NCI-H226 (cell line): Measurements from ENCODE around the gene ZMYM2.
"Not testable (repeated sequence)": the region's sequence is repeated elsewhere in the genome, so short reads cannot be mapped to it uniquely, and the experiment has no call there.

Experiments
- DNase-seq: peaks from one replicate; pipeline ENCODE4 v3.0.0-alpha.2; 2015

The ZMYM2 gene

GRCh38 chr13:19958155-19959111 lies at the start of gene ZMYM2:
TSS of gene ZMYM2 (plus strand) at chr13:19958727. CDS start at chr13:19993073, 34,346 bp downstream.
- peak; percentile 69 for DNase-seq

- DNase-seq = peak; percentile 49
Measured at GRCh38 chr13:19910336-19911072, 48.0 kb upstream of the ZMYM2 start.

DNA sequence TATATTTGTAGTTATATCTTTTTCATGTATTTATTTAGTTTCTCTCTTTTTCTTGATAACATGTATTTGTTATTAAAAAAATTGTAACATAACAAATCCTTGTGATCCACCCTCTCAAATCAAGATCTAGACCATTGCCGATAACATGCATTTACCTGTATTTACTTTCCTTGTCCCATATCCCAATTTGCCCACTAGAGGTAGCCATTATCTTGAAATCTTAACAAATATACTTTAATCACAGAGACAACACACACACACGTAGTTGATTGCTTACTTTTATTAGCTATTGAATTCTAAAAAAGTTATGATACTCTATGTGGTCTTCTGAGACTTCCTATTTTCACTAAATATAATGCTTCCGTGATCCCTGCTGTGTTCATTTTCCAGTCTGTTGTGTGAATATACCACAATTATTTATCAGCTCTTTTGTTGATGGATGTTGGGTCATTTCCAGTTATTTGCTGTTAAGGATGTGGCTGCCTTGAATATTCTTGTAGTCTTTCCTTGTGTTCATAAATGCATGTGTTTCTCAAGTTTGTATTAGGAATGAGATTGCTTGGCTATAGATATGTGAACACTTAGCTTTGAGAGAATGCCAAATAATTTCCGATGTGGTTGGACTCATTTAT lies 31.3 kb upstream of the ZMYM2 start:
- DNase-seq = no peak

DNA sequence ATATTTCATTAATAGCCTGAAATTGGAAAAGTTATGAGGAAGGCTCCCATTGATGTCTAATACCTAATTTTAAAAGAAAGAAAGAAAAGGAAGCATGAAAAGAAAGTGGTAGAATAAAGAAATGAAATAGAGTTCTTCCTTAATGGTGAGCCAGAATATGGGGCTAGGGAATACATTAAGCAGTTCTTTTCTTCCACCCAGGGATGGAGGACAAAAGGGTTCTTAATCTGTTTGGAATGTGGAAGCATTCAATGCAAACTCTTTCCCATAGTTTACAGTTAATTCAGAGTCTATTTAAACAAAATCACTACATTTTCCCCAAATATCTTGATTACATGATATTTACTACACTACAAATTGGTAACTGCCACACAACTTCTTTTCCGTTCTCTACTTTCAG lies 18.4 kb upstream of the ZMYM2 start:
- no peak for DNase-seq

GRCh38 chr13:19950374-19950773 lies 8.2 kb upstream of the ZMYM2 start:
- no peak for DNase-seq

DNA sequence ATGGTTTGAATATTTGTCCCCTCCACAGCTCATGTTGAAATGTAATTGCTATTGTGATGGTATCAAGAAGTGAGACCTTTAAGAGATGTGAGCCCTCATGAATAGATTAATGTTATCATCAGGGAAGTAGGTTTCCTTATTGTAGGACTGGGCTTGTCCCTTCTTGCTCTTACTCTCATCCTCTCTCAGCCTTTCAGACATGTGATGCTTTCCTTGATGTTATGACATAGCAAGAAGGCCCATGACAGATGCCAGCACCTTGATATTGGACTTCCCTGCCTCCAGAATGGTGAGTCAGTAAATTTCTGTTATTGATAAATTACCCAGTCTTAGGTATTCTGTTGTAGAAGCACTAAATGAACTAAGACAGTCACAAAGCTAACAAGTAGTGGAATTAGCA lies 5.7 kb upstream of the ZMYM2 start:
- DNase-seq = no peak

GRCh38 chr13:19955873-19956559 lies 2.5 kb upstream of the ZMYM2 start:
- DNase-seq = no peak

- DNase-seq = peak; percentile 24
Measured at GRCh38 chr13:19957320-19958154, 990 bp upstream of the ZMYM2 start.

GRCh38 chr13:19959141-19959830 lies 759 bp downstream of the ZMYM2 start:
- DNase-seq = peak; percentile 3

DNA sequence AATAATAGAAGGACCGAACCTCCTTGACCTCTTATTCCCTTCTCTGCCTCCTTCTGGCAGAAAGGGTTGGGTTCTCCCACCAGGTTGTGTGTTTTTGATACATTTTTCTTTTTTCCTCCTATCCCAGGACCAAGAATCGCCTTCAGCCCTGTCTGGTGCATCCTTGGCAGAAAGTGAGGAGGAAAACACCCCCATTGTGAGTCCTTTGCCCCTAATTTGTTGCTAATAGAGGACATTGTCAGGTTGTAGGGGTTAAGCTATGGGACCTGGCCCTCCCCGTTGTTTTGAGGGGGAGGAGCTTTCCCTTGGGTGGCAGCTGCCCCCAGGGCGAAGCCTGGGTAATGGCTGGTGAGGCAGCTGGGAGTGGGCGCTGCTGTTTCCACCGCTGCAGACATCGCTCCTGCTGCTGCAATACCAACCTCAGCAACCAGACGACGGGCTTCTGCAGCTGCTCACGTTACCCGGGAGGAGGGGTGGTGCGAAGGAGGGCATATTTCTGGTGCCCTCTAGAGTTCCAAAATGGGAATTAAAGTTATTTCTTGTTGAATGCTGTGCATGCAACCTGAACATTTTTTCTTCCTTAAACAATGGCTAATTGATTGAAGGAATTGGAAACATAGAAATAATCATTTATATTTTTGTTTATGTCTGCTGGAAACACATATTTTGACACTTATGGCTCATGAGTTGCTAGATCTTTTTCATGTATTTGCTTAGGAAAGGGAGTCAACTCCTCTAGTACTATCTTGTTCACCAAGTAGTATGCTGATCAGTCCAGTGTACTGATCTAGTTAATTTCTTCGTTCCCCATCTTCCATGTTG lies 1.5 kb downstream of the ZMYM2 start:
- peak; percentile 61 for DNase-seq

DNA sequence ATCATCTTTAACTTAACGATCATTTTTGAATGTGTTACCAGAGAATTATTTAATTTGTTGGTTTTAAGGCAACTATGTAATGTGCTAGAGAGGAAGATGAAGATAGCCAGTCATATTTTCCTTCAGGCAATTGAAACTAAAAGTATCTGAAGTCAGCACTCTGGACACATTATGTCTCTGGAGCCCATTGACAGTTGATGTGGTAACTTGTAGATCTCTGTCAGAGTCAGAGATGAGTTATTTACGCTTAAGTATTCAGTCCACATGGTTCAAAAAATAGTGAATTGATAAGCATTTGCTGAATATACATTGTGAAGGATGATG lies 2.1 kb downstream of the ZMYM2 start:
- DNase-seq = no peak

DNA sequence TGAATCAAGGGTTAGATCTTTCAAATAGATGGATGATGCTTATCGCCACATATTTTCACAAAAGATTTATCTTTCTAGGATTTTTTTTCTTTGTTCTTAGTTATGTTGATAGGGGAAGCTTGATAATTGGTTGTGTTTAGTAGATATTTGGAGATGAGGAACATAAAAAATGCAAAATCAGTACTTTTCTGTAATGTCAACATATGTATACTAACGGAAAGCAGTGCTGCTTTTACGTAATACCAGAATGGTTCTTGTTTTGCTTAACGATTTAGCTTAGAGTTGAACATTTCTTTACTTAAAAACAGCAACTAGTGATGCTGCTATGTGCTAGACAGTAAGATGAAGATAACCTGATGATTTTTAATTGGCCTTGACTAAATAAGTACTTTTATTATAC lies 3.0 kb downstream of the ZMYM2 start:
- DNase-seq = no peak

GRCh38 chr13:19961924-19962323 lies 3.4 kb downstream of the ZMYM2 start:
- DNase-seq = no peak

DNA sequence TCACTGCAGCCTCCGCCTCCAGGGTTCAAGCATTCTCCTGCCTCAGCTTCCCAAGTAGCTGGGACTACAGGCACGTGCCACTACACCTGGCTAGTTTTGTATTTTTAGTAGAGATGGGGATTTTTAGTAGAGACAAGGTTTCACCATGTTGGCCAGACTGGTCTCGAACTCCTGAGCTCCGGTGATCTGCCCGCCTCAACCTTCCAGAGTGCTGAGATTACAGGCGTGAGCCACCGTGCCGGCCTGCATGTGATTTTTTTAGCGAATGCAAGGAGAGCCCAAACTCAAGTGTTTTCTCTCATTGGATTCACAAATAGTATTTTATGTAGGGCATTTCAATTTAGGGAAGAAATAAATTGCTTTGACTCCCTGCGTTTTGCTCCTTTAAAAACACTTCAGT lies 4.4 kb downstream of the ZMYM2 start:
- DNase-seq = no peak

DNA sequence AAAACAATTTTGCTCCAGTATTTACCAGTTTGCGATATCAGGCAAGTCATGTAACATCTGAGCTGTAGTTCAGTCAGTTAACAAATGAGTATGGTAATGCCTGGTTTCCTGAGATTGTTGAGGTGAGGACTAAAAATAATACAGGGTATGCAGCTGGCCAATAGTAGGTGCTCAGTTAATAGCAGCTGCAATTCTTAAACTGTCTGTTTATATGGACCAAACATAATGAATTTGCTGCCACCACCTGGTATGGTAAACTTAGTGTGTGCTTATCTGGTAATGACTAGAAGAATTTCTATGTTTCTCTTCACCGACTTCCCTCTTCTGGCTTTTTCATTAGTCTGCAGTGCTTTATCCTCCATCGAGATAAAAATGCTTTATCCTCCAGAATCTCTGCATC lies 9.1 kb downstream of the ZMYM2 start:
- no peak for DNase-seq

GRCh38 chr13:19974498-19975009 lies 16.0 kb downstream of the ZMYM2 start:
- not testable (repeated sequence) for DNase-seq

DNA sequence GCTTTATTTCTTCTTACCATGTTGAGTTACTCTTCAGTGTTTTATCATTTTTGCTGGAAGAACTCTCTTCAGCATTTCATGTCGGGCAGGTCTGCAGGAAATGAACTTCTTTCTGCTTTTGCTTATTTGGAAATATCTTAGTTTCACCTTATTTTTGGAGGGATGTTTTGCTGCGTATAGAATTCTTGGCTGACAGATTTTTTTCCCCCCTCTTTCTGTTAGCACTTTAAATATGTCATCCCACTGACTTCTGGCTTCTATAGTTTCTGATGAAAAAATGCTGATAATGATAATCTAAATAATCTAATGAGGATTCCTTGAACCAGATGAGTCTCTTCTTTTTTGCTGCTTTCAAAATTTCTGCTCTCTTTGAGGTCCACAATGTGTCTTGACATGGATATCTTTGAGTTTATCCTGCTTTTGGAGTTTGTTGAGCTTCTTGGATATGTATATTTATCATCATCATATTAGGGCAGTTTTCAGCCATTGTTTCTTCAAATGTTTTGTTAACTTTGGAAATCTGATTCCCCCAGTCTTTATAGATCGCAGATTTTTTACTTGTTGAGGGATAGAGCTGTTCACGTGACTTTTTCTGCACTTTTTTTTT lies 20.4 kb downstream of the ZMYM2 start:
- no peak for DNase-seq

DNA sequence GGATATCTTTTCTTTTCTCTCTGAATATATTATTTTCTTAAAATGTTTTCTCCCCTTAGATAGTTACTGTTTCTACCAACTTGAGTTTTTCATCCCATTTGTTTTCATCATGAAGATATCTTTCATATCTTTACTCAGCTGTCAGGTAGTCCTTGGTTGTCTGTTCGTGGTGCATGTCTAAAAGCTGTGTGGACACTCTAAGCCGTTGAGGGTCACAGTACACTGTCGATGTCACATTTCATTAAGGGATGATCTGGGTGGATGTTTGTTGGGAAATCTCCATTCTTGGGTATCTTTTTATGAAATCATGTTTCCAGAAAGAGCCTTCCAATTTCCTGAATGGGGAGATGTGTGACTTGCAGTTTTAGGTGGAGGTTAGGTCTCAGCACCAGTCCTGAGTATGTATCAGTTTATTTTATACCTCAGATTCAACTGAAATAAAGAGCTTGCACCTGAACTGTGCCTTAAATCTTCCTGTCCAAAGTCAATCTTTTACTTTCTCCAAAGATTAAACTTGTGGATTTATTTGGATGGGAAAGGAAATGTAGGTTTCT lies 23.2 kb downstream of the ZMYM2 start:
- DNase-seq = no peak

DNA sequence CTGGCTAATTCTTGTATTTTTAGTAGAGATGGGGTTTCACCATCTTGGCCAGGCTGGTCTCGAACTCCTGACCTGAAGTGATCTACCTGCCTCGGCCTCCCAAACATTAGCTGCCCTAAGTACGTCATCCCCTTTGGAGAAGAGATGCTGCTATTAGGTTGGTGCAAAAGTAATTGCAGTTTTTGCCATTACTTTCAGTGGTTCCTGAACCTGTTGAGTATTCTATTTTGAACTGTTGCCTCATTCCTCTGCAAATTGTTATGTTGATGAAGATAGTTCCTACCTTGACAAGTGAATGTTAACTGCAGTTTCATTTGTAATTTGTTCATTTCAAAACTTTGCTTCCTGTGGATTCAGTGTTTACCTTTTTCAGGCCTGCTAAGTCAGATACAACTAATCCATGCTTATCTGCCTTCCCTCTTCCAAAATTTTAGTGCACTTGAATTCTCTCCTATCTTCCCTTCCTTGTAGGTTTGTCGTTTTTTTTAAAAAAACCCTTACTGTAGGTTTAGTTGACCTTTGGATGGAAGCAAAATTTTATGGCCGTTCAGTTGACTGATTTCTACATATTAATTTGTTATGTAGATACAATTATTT lies 24.0 kb downstream of the ZMYM2 start:
- DNase-seq = no peak
